Loucy (cell line): ENCODE measurements around the gene PTPN21.

Experiments used
- H2AFZ ChIP-seq: fragments of 200-600 bp; sonication (generic); 2 replicates; pipeline ENCODE4 v1.6.0; 2016; ENCODE audit warnings: antibody characterized with exemption, mild to moderate bottlenecking, low read length, moderate library complexity
- H3F3A ChIP-seq: fragments of 200-600 bp; 2 replicates; pipeline ENCODE4 v1.6.0; 2016; ENCODE audit warnings: antibody characterized with exemption, low read depth, mild to moderate bottlenecking
- H3K27me3 ChIP-seq: fragments of 200-600 bp; sonication (generic); 2 replicates; pipeline ENCODE4 v1.6.1; 2014; ENCODE audit warnings: low read length, mild to moderate bottlenecking; ENCODE audit not compliant: insufficient read depth, poor library complexity, severe bottlenecking
- H3K36me3 ChIP-seq: fragments of 200-600 bp; sonication (generic); 2 replicates; pipeline ENCODE4 v1.6.1; 2016; ENCODE audit warnings: low read length; ENCODE audit not compliant: insufficient read depth
- H3K4me1 ChIP-seq: fragments of 200-600 bp; sonication (generic); 2 replicates; pipeline ENCODE4 v1.5.1; 2014; ENCODE audit warnings: low read length, mild to moderate bottlenecking; ENCODE audit not compliant: insufficient read depth, poor library complexity, severe bottlenecking
- H3K4me2 ChIP-seq: fragments of 200-600 bp; sonication (generic); 2 replicates; pipeline ENCODE4 v1.6.0; 2014; ENCODE audit warnings: antibody characterized with exemption, low read length, low read depth, mild to moderate bottlenecking; ENCODE audit not compliant: poor library complexity, severe bottlenecking
- H3K4me3 ChIP-seq: fragments of 200-600 bp; sonication (generic); 2 replicates; pipeline ENCODE4 v1.5.1; 2014; ENCODE audit warnings: low read length, mild to moderate bottlenecking, mixed read lengths; ENCODE audit not compliant: poor library complexity, severe bottlenecking
- H3K79me2 ChIP-seq: fragments of 200-600 bp; sonication (generic); 2 replicates; pipeline ENCODE4 v1.6.1; 2014; ENCODE audit warnings: low read length; ENCODE audit not compliant: insufficient read depth
- H3K9ac ChIP-seq: fragments of 200-600 bp; sonication (generic); 2 replicates; pipeline ENCODE4 v1.6.0; 2014; ENCODE audit warnings: mild to moderate bottlenecking, low read depth, low read length, moderate library complexity; ENCODE audit not compliant: poor library complexity, severe bottlenecking
- H3K9me2 ChIP-seq: fragments of 200-600 bp; sonication (generic); replicated peaks from 2 replicates; pipeline ENCODE4 v1.6.1; 2016; ENCODE audit warnings: low read depth, low read length, mixed read lengths
- H3K9me3 ChIP-seq: fragments of 200-600 bp; sonication (generic); 2 replicates; pipeline ENCODE4 v1.6.1; 2014; ENCODE audit warnings: mild to moderate bottlenecking, antibody characterized with exemption, low read length, low read depth; ENCODE audit not compliant: insufficient read depth
- H4K20me1 ChIP-seq: fragments of 200-600 bp; sonication (generic); 2 replicates; pipeline ENCODE4 v1.6.0; 2014; ENCODE audit warnings: antibody characterized with exemption, low read length, mild to moderate bottlenecking; ENCODE audit not compliant: insufficient read depth, poor library complexity, severe bottlenecking
- EZH2phosphoT487 ChIP-seq: fragments of 200-600 bp; IDR thresholded peaks from 2 replicates; pipeline ENCODE4 v1.6.1; 2018; ENCODE audit warnings: antibody characterized with exemption, mild to moderate bottlenecking, moderate library complexity, borderline replicate concordance
- TF ChIP-seq, protein P1 (sequence below): fragments of 200-600 bp; sonication (generic); conservative IDR thresholded peaks from 2 replicates; pipeline ENCODE4 v1.5.1; 2014; ENCODE audit warnings: mild to moderate bottlenecking, antibody characterized with exemption, low read length

PTPN21 gene

GRCh38 chr14:88599326-88599725 is 44.5 kb upstream of the PTPN21 start:
- H3K4me2 ChIP-seq, result no peak overlapping the region
- no peaks in the 10 kb centered on the region for H3K4me1 ChIP-seq
- H2AFZ ChIP-seq, result no peak overlapping the region
- H4K20me1 ChIP-seq, result no peaks in the 10 kb centered on the region
- no peaks in the 10 kb centered on the region for H3F3A ChIP-seq
- no peak for TF ChIP-seq EZH2phosphoT487
- TF ChIP-seq, protein P1, sequence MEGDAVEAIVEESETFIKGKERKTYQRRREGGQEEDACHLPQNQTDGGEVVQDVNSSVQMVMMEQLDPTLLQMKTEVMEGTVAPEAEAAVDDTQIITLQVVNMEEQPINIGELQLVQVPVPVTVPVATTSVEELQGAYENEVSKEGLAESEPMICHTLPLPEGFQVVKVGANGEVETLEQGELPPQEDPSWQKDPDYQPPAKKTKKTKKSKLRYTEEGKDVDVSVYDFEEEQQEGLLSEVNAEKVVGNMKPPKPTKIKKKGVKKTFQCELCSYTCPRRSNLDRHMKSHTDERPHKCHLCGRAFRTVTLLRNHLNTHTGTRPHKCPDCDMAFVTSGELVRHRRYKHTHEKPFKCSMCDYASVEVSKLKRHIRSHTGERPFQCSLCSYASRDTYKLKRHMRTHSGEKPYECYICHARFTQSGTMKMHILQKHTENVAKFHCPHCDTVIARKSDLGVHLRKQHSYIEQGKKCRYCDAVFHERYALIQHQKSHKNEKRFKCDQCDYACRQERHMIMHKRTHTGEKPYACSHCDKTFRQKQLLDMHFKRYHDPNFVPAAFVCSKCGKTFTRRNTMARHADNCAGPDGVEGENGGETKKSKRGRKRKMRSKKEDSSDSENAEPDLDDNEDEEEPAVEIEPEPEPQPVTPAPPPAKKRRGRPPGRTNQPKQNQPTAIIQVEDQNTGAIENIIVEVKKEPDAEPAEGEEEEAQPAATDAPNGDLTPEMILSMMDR, result no peak
- no peaks in the 10 kb centered on the region for H3K9me3 ChIP-seq
- H3K79me2 ChIP-seq, result no peaks in the 10 kb centered on the region
- H3K9ac ChIP-seq, result no peak overlapping the region
- H3K36me3 ChIP-seq, result peaks cover 62% of the 10 kb centered on the region
- H3K9me2 ChIP-seq, result no peaks in the 10 kb centered on the region
- H3K4me3 ChIP-seq, result no peak overlapping the region
- no peaks in the 10 kb centered on the region for H3K27me3 ChIP-seq

DNA sequence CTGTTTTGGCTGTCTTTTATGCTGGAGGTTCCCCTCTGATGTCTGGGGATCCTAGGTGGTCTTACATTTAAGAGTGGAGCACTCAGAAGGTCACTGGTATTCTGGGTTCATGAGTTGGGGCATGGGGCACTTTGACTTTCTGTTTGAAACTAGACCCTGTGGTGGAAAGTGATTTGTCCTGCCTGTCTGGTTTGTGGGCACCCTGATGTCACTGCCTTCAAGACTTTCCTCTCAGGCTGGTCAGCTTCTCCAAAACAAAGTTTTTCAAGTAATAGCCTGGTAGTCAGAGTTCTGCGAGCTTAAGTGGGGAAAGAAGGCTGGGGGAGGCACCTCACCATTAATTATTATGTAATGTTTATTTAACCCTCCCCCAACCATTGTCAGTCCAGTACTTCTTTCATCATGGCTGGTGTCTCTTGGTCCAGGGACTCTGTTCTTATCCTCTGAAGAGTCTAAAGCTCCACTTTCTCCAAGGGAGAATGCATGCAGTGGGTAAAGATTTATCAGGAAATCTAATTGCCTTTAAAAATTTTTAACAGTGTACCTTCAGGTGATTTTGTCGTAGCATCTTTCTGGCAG is 43.4 kb upstream of the PTPN21 start:
- Histone ChIP-seq H3F3A (no peaks in the 10 kb centered on the region), H2AFZ (no peak overlapping the region), H3K9ac (no peak overlapping the region), H3K27me3 (no peaks in the 10 kb centered on the region), H3K9me3 (no peaks in the 10 kb centered on the region), H3K4me3 (no peak overlapping the region), H3K4me2 (no peak overlapping the region), H3K4me1 (no peaks in the 10 kb centered on the region), H4K20me1 (no peaks in the 10 kb centered on the region), H3K36me3 (peaks cover 60% of the 10 kb centered on the region), H3K79me2 (no peaks in the 10 kb centered on the region), H3K9me2 (no peaks in the 10 kb centered on the region)
- TF ChIP-seq EZH2phosphoT487, result no peak
- TF ChIP-seq, protein P1, result no peak

DNA sequence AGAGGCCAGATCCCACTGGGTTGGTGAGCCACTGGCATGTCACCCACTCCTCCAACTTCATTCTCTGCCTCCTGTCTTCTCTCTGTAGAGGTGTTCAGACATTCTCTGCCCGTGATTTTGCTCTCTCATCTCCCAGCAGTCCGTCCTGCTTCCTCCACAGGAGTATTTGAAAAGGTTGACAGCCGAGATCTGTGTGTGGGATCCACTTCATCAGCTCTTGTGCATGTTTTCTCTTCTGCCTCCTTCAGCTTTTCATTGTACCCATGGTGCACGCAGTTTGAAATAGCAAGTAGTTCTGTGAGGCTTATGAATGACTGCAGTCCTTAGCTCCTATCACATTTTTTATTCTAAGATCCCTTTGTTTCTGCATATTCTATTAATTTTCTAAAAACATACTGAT is 42.8 kb upstream of the PTPN21 start:
- Histone ChIP-seq H3K36me3 (peaks cover 58% of the 10 kb centered on the region), H2AFZ (no peak overlapping the region), H3K79me2 (no peaks in the 10 kb centered on the region), H4K20me1 (no peaks in the 10 kb centered on the region), H3K4me2 (no peak overlapping the region), H3F3A (no peaks in the 10 kb centered on the region), H3K9ac (no peak overlapping the region), H3K4me3 (no peak overlapping the region), H3K9me3 (no peaks in the 10 kb centered on the region), H3K9me2 (no peaks in the 10 kb centered on the region), H3K27me3 (no peaks in the 10 kb centered on the region), H3K4me1 (no peaks in the 10 kb centered on the region)
- no peak for TF ChIP-seq EZH2phosphoT487
- TF ChIP-seq, protein P1, result no peak
